Measurements from ENCODE around the gene EIF5A. TPM values are rescaled to one million over a fixed set of nuclear protein-coding genes. Genes with fewer than 3 reads are reported as not detected.
A peak's percentile ranks its signal among the peaks of the same experiment; 100 is the strongest.

Gene EIF5A
- total and polyA plus RNA-seq, 2 of the 8 experiments (the other 6 are each of a cell fraction or from before 2014, with no cell fraction given): 717 to 1,172 TPM

DNA sequence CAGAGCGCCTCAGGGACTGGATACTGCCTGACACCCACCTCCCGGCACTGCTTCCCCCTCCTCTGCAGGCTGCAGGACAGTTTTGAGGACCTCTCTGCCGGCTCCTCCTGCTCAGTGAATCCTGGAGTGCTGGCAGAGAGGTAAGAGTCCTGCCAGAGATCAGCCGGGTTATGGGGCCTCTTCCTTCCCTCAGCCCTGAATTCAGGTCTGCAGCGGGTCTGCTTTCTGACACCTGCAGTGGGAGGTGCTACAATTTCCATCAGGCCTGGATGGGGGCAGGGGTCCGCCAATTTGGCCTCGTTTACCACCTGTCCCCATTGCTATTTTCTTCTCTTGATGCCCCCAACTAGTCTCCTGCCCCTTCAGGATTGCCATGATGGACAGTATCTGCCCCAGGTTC, 24.7 kb downstream of the EIF5A start:
- peak overlapping the region in 1 of 4 experiments; percentile 36; a peak in 2 of 7 replicates for H3K9ac ChIP-seq (replicated peaks in 1 of 4; ENCODE audit: extremely low read depth in 1 of 4, low read depth in 3 of 4, low read length in 3 of 4)
- peak overlapping the region; percentile 57 for H4K91ac ChIP-seq (replicated peaks; ENCODE audit: insufficient read length, low read length)
- H3K9me3 ChIP-seq (ENCODE audit: insufficient read depth in 2 of 2, low read depth in 1 of 2, low read length in 1 of 2): no peaks in the 10 kb centered on the region
- H4K8ac ChIP-seq (ENCODE audit: extremely low read depth, insufficient read depth, low read length): no peak overlapping the region
- H3K36me3 ChIP-seq (ENCODE audit: control insufficient read depth in 2 of 4, insufficient read depth in 4 of 4, low read length in 3 of 4): no peaks in the 10 kb centered on the region
- no peak overlapping the region for H3K4me2 ChIP-seq (ENCODE audit: insufficient read depth in 1 of 2, low read depth in 2 of 2, low read length in 2 of 2)
- no peak overlapping the region for H3K23ac ChIP-seq (ENCODE audit: insufficient read length)
- H2AFZ ChIP-seq (ENCODE audit: low read length): no peak overlapping the region
- ChIA-PET POLR2A (ENCODE audit: partially characterized antibody) (interaction anchor here (1.2 to 13.4 kb wide), 4 partner anchors 15 to 257 kb away, joined by 3 to 223 read pairs (median 4); partner anchors contain the start of gene GPS2), CTCF (ENCODE audit: partially characterized antibody) (interaction anchor here (0.8 to 9.3 kb wide), 3 partner anchors 13 to 200 kb away, joined by 3 to 167 read pairs (median 82); no protein-coding TSS in a partner anchor)
- no peak overlapping the region for H4K5ac ChIP-seq (ENCODE audit: insufficient read length, low read depth, low read length)
- WGBS, 2 experiments (ENCODE audit: extremely low coverage in 1 of 2, insufficient coverage in 1 of 2, insufficient read length in 1 of 2, insufficient replicate concordance in 2 of 2, low coverage in 1 of 2, low lambda C conversion rate in 2 of 2, missing lambda C conversion rate in 1 of 2): 73% methylated on average over 7 of the region's 7 CpGs; no CpG with 5 or more reads in 1 of the 2 experiments
- H3K4me3 ChIP-seq (ENCODE audit: extremely low read depth in 1 of 4, insufficient read depth in 2 of 4, low read depth in 3 of 4, low read length in 4 of 4): no peak overlapping the region
- FAIRE-seq: no peak
- H3K79me1 ChIP-seq (ENCODE audit: low read depth, low read length): no peaks in the 10 kb centered on the region; the same call in 1 of the 2 replicates
- peaks cover 0 to 12% of the 10 kb centered on the region in 2 experiments; a peak in 2 of 4 replicates for H3K79me2 ChIP-seq (ENCODE audit: control insufficient read depth in 1 of 2, insufficient read depth in 2 of 2, low read length in 2 of 2)
- no peak overlapping the region for H3K27ac ChIP-seq (ENCODE audit: low read depth, low read length)
- no peaks in the 10 kb centered on the region for H3K27me3 ChIP-seq (replicated peaks in 1 of 4; ENCODE audit: control insufficient read depth in 3 of 4, extremely low read depth in 1 of 4, insufficient read depth in 3 of 4, low read length in 3 of 4)
- no peak overlapping the region for H2BK15ac ChIP-seq (ENCODE audit: low read length)
- H2BK120ac ChIP-seq (replicated peaks; ENCODE audit: low read depth, low read length): no peak overlapping the region
- no peak overlapping the region for H3K14ac ChIP-seq (ENCODE audit: insufficient read length)
- H4K20me1 ChIP-seq (replicated peaks in 1 of 2; ENCODE audit: control insufficient read depth in 1 of 2, insufficient read depth in 2 of 2, low read length in 2 of 2): no peaks in the 10 kb centered on the region
- no peak overlapping the region; the same call in 1 of the 2 replicates for H2BK5ac ChIP-seq (ENCODE audit: low read depth, low read length)
- no peak overlapping the region for H3K18ac ChIP-seq (ENCODE audit: extremely low read depth, low read length)
- H3K56ac ChIP-seq (replicated peaks; ENCODE audit: insufficient read length, low read depth, low read length): no peak overlapping the region
- no peak overlapping the region for H3K4ac ChIP-seq (replicated peaks; ENCODE audit: insufficient read length, low read depth, low read length)
- H3K4me1 ChIP-seq (replicated peaks in 1 of 4; ENCODE audit: control insufficient read depth in 3 of 4, insufficient read depth in 4 of 4, low read length in 3 of 4): peaks cover 3 to 27% (median 16%) of the 10 kb centered on the region in 4 experiments
- peaks cover 8% of the 10 kb centered on the region for H3K23me2 ChIP-seq (ENCODE audit: low read depth, low read length)
- H2AK5ac ChIP-seq (ENCODE audit: low read depth, low read length): no peak overlapping the region
- no peak overlapping the region for H2BK20ac ChIP-seq (ENCODE audit: low read length)
- no peak for DNase-seq (ENCODE audit: low read depth in 1 of 2, low spot score in 2 of 2)
- peak overlapping the region; percentile 71; the same call in 1 of the 2 replicates for H2BK12ac ChIP-seq (ENCODE audit: low read depth, low read length)
- TF ChIP-seq POLR2A (IDR thresholded peaks at IDR 0.05; ENCODE audit: control extremely low read depth in 1 of 2, low read depth in 2 of 2, low read length in 2 of 2) (no peak), EGR1 (IDR thresholded peaks at IDR 0.05; ENCODE audit: borderline replicate concordance, low read depth, low read length) (no peak), EZH2 (IDR thresholded peaks at IDR 0.05; ENCODE audit: low read depth, low read length, severe bottlenecking) (no peak), RBBP5 (IDR thresholded peaks at IDR 0.05; ENCODE audit: borderline replicate concordance, low read depth, low read length) (no peak), ASH2L (IDR thresholded peaks at IDR 0.05; ENCODE audit: low read length) (no peak), POLR2AphosphoS5 (IDR thresholded peaks at IDR 0.05; ENCODE audit: low read depth, low read length) (no peak), SP4 (IDR thresholded peaks at IDR 0.05; ENCODE audit: low read length) (no peak), POU5F1 (IDR thresholded peaks at IDR 0.05; ENCODE audit: low read depth, low read length) (no peak), SUZ12 (IDR thresholded peaks at IDR 0.05; ENCODE audit: low read length) (no peak)
- TF ChIP-seq, protein P1, sequence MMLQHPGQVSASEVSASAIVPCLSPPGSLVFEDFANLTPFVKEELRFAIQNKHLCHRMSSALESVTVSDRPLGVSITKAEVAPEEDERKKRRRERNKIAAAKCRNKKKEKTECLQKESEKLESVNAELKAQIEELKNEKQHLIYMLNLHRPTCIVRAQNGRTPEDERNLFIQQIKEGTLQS (IDR thresholded peaks at IDR 0.05; ENCODE audit: insufficient read depth, low read depth, low read length): no peak
- TF ChIP-seq, protein P2, sequence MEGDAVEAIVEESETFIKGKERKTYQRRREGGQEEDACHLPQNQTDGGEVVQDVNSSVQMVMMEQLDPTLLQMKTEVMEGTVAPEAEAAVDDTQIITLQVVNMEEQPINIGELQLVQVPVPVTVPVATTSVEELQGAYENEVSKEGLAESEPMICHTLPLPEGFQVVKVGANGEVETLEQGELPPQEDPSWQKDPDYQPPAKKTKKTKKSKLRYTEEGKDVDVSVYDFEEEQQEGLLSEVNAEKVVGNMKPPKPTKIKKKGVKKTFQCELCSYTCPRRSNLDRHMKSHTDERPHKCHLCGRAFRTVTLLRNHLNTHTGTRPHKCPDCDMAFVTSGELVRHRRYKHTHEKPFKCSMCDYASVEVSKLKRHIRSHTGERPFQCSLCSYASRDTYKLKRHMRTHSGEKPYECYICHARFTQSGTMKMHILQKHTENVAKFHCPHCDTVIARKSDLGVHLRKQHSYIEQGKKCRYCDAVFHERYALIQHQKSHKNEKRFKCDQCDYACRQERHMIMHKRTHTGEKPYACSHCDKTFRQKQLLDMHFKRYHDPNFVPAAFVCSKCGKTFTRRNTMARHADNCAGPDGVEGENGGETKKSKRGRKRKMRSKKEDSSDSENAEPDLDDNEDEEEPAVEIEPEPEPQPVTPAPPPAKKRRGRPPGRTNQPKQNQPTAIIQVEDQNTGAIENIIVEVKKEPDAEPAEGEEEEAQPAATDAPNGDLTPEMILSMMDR (IDR thresholded peaks at IDR 0.05; ENCODE audit: control extremely low read depth in 1 of 3, insufficient read depth in 1 of 3, low read depth in 1 of 3, low read length in 3 of 3): no peak

Measured in H1 (cell line).